Activated CD8-positive, alpha-beta memory T cell treated with anti-CD3 and anti-CD28 coated beads, Interleukin-2, amount 50 U/mL, for 4 hours (primary cell): ENCODE results near the gene MORC1.

Source experiments
- DNase-seq: peaks from one replicate; pipeline ENCODE4 v3.0.0-alpha.2; 2020

MORC1 gene

DNA sequence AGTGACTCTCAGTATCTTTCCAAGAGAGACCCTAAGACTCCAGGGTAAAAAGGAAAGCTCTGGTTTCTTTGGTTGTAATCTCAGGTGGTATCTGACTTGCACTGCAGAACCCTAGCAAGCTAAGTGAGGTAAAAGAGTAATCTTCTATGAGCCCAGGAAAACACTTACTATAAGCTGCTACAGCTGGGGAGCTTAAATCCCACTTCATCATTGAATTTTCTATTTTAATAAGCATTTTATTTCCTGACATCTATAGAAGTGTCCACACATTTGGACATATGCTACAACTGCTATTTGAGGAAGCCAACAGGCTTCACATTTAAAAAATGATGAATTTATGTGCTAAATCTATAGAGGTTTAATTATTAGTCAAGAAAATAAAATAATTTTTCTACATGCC, 91.1 kb downstream of the MORC1 start:
- DNase-seq = no peak

DNA sequence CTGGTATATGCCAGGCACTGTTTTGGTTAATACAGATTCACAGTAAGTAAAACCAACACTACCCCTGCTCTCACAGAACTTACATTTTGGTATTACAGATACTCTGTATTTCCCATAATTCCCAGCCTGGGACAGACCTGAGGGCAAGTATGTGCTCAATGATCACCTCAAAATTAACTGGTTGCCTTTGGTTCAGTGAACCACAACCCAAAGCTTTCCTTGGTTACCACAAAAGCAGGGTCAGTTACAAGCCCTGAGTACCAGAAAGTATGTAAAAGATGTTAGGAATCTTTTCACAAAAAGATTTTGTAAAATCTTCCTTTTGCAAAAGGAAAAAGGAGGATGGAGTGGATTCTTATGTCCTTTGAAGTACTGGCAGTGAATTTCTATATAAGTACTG, 92.0 kb downstream of the MORC1 start:
- DNase-seq = no peak

DNA sequence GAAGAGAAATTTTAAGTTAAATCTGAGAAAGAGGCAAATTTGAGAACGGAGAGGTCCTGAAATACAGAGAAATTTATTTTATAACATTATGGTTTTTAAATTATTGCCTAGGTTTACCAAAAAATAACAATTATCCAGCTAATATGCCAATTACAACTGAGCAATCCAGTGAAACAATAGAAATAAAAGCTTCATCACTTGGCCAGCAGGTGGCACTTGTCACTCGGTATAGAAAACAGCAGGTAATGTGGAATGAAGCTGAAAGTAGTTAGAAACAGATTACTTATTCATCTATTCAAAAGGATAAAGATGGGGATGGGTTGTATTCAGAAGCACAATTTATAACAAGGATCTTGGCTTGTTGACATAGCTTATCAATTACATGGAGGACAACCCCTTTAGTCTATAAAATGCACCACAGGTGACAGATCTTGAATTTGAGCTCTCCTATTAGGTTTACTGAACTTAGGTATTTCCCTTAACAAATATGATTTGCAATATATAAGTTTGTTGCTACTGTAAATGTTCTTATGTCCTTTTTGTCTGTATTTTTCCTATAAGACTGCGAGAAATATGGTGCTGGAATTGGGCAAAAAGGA, 94.2 kb downstream of the MORC1 start:
- peak; percentile 24 for DNase-seq

DNA sequence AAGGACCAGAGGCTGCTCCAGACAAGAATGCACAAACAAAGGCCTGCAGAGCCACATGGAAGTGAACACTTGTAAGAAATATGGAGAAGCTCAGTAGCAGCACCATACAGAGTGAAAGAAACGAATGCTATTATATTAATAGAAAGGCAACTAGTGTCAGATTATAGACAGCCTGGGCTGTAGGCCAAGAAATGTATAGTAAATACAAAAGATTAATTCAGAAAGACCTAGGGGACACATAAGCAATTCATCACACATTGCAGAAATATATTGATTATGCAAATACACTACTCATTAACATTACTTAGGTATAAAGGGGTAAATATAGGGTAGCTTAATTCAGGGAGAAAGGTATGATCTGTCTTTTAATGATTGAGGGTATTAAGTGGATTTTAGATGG, 94.8 kb downstream of the MORC1 start:
- DNase-seq = no peak

DNA sequence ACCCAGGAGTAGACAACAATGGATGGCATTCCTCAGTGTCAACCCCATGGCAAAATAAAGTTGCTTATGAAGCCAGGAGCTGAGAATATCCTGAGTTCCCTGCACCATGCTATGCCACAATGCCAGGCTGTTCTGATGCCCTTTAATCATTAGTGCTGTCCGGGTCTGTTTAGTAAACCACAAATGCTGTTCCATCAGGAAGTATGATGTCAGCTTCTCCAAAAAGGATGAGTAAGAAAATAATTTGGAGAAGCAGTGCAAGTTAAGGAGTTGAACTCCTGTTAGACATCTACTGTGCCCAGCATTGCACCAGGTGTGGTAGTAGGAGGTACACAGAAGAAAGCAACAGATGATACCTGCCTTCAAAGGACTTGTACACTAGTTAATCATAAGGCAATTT, 96.4 kb downstream of the MORC1 start:
- no peak for DNase-seq

DNA sequence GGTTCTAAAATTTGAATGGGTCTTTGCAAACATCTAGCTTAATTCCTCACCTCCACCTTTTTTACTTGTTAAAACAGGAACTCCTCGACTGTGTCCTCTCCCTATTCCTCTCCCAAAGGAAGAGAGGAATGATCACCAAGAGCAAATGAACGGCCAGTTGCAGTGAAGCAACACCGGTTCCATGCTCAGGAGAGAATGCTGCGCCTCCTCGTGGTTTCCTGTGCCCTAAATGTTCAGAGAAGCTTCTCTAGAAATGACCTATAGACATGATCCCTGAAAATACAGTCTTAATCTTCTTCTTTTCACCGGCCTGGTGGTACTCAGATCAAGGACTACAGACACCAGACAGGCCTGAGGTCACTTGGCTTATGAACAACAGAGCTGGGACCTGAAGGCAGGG, 99.1 kb downstream of the MORC1 start:
- no peak for DNase-seq

DNA sequence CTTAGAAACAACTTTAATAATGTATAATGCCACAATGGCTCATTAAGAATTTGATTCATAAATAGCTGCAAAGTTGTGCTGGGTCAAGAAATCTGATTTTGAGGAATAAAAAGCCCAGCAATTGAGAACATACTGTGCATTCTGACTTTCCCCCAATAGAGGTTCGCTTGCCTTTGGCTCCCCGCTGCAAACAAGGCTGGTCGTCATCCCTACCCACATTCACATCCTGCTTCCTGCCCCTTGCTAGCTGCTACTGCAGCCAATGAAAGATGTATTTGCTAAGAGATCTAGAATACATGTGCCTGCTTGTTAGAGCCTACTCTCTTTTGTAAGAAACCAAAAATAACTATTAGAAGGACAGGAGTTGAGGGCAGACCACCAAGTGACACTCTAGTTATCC, 112.5 kb downstream of the MORC1 start:
- DNase-seq = no peak

DNA sequence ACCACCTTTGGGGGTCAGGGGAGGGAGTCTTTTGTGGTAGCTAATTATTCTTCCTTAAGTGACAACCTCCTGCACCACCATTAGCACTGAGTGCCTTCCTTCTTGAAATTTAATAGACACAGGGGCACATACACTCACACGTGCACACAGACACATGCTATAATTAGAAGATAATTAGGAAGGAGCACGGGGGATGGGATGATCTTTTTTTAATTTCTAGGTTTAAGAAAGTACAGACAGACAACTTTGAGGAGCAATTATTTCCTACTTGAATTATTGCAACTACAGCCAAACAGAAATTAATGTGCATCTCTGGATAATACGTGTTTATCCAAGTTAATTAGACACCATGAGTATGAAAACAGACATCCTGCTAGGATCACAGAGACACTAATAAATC, 119.5 kb downstream of the MORC1 start:
- no peak for DNase-seq

DNA sequence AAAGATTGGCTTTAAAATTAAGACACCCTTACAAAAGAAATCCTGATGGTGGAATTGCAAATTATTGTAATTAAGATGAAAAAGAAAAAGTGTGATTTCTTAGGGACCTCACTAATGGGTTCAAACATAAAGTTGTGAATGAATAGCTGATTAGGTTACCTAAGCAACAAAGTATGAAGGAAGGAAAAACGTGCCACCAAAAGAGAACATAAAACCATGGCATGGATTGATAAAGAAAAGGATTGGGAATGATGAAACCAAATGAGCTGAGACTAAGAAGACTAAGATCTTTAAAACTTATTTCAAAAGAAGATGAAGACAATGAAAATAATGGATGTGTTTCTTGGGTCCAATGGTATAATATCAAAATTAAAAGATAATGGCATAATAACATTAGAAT, 132.1 kb downstream of the MORC1 start:
- DNase-seq = no peak

DNA sequence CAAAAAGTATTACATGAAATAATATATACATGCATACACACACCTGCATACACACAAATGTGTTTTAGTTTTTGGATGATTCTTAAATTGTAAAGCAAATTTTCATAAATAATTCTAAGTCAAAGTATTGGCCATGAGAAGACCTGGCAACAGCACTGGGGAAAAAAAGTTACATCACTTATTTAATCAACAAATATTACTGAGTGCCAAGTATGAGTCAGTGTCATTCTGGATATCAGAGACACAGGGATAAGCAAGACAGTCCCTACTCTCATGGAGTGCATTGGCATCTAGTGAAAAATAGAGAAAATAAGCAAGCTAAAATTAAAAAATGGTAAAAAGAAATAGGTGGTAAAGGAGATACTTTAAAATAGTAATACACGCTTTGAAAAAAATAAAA, 134.9 kb downstream of the MORC1 start:
- no peak for DNase-seq

DNA sequence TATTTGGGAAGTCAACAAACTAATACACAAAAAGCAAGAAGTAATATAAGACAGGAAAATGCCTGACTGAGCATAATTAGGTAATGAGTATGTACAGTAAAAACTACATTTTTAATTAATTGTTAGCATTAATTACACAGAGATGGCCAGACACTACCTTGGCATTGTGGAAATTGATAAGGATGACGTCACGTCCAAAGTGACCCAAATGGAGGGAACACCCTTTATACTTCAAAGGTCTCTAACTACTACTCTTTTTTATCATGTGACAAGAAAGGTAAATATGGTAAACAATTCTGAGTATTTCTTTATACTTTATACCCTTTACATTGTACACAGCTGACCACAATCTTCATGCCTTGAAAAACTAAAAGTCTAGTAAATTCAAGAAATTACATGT, 141.9 kb downstream of the MORC1 start:
- DNase-seq = no peak

DNA sequence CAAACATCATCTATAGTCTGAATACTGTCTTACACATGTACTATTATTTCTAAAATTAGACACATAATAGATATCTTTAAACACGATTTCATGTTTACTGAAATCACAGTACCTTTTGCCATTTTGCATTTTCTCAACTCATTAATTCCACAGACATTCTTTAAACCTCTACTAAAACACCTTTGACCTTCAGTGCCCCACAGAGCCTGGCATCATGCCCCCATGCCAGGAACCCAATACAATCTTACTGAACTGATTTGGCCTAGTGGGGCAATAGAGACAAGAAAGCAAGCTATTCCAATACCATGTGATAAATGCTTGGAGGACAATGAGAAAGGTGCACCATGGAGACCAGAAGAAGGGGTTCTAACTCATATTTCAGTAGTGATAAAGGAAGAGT, 144.9 kb downstream of the MORC1 start:
- DNase-seq = no peak

DNA sequence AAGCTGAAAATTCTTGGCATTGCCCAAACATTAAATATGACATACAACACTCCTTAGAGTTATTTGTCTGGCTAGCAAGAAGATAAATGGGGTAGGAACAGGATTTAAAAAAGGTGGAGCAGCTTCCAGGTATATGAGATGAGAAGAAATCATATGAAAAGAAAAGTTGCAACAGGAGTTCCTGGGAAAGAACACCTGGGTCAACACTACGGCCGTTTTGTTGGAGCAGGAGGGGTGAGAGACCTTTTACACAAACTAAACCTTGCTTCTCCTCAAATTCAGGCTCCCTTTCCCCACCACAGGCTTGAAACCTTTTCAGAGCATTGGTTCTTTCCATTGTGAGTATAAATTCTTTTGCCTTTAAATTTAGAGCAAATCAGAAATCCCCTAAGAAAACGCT, 145.5 kb downstream of the MORC1 start:
- no peak for DNase-seq

DNA sequence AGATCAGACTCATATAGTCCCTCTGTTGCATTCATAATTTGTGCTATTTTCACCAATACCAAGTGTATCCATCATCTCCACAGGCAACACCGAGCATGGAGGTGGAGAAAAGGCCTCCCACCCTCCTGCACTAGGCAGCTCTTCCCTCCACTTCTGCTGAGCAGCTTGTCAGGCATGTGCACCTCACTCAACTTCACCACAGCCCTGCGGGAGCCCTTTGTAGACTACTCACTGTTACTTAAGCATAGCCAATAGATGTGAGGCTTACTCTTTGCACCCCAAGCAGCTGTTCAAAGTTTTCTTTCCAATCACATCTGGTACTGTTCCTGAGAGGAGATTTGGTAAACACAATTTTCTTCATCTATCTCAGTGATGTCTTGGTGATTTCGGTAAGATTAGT, 147.4 kb downstream of the MORC1 start:
- DNase-seq = no peak

DNA sequence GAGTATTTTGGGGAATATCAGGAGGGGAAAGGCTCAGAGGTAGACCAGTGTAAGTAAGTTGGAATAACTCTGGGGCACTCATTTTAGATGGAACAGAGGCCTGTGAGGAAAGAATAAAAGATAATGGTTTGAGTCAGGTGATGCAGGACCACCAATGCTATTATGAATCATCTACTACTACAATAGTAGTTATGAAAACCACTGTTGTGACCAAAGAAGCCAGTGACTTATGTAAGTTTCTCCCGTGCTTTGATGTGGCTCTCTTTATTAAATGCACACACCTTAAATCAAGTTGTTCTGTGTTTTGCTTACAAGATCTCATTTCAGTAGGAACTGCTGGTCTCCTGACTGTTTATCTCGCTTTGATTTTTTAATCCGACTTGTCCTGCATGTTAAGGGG, 151.2 kb downstream of the MORC1 start:
- no peak for DNase-seq

DNA sequence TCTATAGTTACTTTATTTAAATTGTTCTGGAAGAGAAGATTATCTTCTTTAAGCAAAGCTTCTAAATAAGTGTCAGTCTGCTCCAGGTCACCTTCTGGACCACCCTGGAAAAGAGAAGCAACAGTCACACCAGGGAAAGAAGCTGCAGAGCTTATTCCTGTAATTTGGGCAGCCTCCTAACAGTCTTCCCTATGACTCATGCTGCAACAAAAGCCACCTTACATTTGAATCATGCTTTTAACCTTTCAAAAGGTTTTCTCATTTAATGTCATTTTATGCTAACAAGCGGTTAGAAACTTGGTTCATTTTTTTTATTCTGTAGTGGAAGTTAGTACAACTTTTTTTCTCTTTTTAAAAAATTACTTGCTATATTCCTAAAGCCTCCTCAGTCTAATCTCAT, 158.9 kb downstream of the MORC1 start:
- no peak for DNase-seq

DNA sequence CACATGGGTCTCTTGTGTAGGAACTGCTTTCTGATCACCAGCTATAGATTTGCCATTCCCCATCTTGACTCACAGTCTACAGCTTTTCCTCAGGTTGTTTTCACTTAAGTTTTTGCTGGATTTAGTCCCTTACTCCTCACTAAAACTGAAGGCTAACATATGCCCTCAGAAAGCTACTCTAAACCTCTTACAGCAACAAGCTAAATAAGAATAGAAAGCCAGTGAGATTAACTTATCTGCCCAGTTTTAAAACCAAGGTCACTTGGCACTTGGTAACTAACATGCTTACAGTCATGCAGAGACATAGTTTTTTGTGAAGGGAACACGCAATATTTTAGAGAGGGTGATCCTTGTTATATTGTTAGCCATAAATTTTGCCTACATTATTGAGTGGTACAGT, 164.2 kb downstream of the MORC1 start, which contains the start of gene GUCA1C:
TSS of gene GUCA1C (minus strand) at position 180 of the 400 bp plus-strand sequence. CDS start at position 63, 117 bp downstream.
- no peak for DNase-seq

DNA sequence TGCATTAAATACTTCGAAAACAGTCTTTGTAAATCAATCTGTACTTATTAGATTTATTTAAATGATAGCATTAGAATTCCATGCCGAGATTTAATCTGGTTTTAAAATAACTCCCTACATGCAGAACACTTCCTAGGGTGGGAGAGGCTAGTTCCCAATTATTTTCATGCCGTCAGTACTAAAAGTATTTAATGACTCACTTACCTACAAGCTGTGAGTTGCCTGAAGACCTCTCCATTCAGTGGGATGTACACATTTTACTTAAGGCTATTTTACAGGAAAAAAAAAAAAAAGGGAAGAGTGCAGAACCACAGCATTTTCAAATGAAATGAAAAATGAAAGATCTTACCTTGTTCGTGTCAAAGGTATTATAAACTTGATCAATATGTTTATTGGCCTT, 164.7 kb downstream of the MORC1 start:
- no peak for DNase-seq

DNA sequence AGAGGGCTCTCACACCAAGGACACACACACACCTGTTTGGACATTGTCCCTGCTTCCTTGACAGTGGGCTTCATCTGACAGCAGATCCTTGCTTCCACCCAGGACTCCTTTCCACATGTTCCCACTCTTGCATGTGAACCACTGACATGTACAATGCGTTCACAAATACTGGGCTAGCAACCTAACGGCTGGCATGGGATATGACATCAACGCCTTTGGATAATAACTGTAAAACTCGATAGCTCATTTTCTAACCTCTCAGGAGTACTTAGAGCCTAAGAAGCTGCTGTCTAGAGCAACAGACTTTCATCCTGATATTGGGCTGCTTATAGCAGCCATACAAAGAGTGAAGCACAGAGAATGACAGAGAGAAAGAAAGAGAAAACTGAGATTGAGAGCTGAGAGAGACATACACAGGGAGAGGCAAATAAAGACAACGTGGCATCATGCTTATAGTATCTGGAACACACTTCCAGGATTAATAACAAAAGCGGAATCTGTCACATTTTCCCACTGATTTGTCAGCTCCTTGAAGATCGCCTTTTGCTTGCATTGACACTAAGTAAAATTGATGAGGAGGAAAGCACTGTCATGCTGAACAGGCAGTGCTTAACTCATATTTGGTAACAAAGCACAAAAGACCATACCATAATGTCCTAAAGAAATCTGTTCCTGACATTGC, 166.0 kb downstream of the MORC1 start:
- no peak for DNase-seq

DNA sequence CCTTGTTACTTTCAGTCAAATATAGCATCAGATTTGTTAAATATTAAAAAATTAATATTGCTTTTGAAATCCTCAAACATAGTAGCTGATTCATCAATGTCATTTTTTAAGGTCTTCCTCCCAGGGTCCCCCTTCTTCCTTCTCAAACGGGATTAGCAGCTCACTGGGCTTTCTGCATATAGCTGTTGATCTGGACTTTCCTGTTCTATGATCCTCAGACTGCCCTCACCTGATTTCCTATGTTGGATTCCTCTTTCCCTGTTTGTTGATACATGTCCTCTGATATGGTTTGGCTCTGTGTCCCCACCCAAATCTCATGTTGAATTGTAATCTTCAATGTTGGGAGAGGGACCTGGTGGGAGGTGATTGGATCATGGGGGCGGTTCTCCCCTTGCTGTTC, 170.1 kb downstream of the MORC1 start:
- DNase-seq = no peak

DNA sequence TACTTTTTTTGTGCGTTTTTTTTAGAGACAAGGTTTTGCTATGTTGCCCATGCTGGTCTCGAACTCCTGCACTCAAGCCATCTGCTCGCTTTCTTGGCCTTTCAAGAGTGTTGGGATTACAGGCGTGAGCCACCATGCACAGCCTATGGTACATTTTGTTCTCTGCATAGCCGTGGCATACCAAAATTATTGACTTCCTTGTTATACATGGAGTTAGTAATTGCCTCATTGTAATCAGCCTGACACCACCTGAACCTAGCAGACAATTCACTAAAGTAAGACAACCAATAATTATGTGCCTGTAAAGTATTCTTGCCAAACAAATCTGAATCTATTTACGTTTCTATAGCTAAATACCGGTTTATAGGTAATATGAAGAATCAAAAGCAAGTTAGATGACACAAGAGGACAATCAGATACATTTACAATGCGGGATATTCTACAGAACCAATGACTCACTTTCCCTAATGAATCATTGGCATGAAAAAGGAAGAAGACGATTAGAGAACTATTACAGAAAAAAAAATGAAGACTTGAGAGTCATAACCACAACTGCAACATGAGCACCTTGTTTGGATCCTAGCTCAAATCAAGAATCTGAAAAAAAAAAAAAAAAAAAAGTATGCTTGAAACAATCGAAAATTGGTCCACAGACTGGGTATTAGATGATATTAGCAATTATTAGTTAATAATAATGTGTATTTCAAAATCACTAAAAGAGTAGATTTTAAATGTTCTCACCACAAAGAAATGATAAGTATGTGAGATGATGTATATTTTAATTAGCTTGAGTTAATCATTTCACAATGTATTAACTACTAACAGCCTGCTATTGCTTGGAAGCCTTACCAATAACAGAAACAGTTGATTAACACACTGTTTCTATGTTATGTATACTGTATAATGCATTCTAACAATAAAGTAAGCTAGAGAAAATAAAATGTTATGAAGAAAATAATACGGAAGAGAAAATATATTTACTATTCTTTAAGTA, 171.3 kb downstream of the MORC1 start:
- DNase-seq = no peak

DNA sequence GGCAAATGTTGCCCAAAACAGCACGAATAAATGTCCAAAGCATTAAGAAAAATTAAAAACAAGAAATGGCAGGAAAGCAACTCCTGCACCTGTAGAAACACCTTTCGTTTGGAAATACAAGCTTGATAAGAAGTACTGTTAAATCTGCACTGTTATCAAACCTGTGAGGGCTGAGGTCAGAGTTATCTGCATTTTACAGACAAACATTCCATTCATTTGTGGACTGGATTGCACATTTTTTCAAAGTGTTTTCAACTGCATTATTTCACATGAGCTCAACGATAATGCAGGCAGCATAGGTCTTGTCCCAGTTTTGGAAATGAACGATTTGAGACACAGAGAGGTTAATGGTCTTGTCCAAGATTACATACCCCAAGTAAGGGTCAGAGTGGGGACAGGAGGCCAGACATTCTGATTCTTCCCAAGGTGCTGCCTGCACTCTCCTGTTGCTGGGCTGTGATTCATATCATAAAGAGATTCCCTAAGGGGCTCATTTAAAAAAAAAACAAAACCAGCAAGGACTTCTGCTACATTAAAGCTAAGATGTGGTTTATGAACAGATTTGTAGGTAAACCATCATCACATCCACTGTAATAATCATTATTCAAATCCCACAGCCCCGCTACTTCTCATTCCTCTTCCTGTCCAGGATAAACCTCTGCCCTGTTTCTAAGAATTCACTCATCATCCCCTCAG, 177.2 kb downstream of the MORC1 start:
- no peak for DNase-seq

DNA sequence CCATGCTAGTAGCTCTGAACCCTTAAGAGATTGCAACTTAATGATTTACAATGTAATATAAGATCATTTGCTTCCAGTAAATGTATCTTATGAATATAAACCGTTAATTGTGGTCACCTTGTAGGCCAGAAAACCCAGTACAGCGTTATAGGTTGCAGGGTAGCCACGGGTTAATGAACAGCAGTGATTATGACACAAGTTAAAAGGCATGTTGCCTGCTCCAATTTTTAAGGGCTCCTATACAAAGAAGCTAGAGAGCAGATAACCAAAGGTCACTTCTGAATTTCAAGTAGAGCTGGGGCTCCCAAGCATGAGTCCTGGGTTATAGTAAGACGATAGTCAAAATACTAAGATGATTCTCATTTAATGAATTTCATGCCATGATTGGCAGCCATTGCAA, 177.8 kb downstream of the MORC1 start:
- no peak for DNase-seq
